ENCODE measurements around the gene WDTC1. TPM values are rescaled to one million over a fixed set of nuclear protein-coding genes. Genes with fewer than 3 reads are reported as not detected.

The WDTC1 gene
- total and polyA plus RNA-seq, 8 donors: 33.9 to 39.6 (median 37.2) TPM

GRCh38 chr1:27346991-27347624, 112.7 kb downstream of the WDTC1 start:
- ATAC-seq (no peak), DNase-seq (no peak)
- TF ChIP-seq CTCF (IDR thresholded peaks at IDR 0.05): no peak
- intact Hi-C loops (cut with DNase I): no loop called here
- peaks cover 0 to 35% of the 10 kb centered on the region in 2 donors for H3K36me3 ChIP-seq
- H3K4me3 ChIP-seq: no peak overlapping the region
- H3K4me1 ChIP-seq: peaks cover 29 to 61% of the 10 kb centered on the region in 2 donors
- H3K27ac ChIP-seq: no peak overlapping the region
- peaks cover 0 to 12% of the 10 kb centered on the region in 2 donors for H3K27me3 ChIP-seq
- no peaks in the 10 kb centered on the region for H3K9me3 ChIP-seq

GRCh38 chr1:27348861-27349783, 114.7 kb downstream of the WDTC1 start:
- ATAC-seq (peak; percentile 88), DNase-seq (peak in 3 of 4 donors; percentile 47 to 91 (median 79))
- Histone ChIP-seq H3K4me1 (peaks cover 19 to 41% of the 10 kb centered on the region in 2 donors), H3K27ac (peak overlapping the region in 1 of 2 donors; percentile 13), H3K36me3 (peaks cover 0 to 51% of the 10 kb centered on the region in 2 donors), H3K9me3 (no peaks in the 10 kb centered on the region), H3K4me3 (peak overlapping the region; percentile 26 to 38), H3K27me3 (peaks cover 0 to 12% of the 10 kb centered on the region in 2 donors)
- no peak for TF ChIP-seq CTCF (IDR thresholded peaks at IDR 0.05)
- intact Hi-C loops (cut with DNase I): no loop called here

GRCh38 chr1:27349784-27350662, 115.6 kb downstream of the WDTC1 start:
- Histone ChIP-seq H3K4me1 (peaks cover 19 to 34% of the 10 kb centered on the region in 2 donors), H3K4me3 (peak overlapping the region; percentile 26 to 38), H3K27me3 (peaks cover 0 to 12% of the 10 kb centered on the region in 2 donors), H3K9me3 (no peaks in the 10 kb centered on the region), H3K36me3 (peaks cover 0 to 60% of the 10 kb centered on the region in 2 donors), H3K27ac (no peak overlapping the region)
- ATAC-seq (peak; percentile 86), DNase-seq (peak in 3 of 4 donors; percentile 64 to 89 (median 73))
- intact Hi-C loops (cut with DNase I): no loop called here
- TF ChIP-seq CTCF (IDR thresholded peaks at IDR 0.05): no peak

GRCh38 chr1:27350663-27351540, 116.5 kb downstream of the WDTC1 start:
- Histone ChIP-seq H3K9me3 (no peaks in the 10 kb centered on the region), H3K36me3 (peaks cover 0 to 62% of the 10 kb centered on the region in 2 donors), H3K4me1 (peaks cover 19 to 34% of the 10 kb centered on the region in 2 donors), H3K27ac (no peak overlapping the region), H3K4me3 (no peak overlapping the region), H3K27me3 (peaks cover 0 to 12% of the 10 kb centered on the region in 2 donors)
- ATAC-seq (peak; percentile 35), DNase-seq (peak in 3 of 4 donors; percentile 60 to 85 (median 66))
- intact Hi-C loops (cut with DNase I): no loop called here
- TF ChIP-seq CTCF (IDR thresholded peaks at IDR 0.05): no peak
